Esophagus muscularis mucosa (tissue), 4 donors: ENCODE data around the gene RP9. TPM values are rescaled to one million over a fixed set of nuclear protein-coding genes. Genes with fewer than 3 reads are reported as not detected.

Source experiments
- DNase-seq: peaks from one replicate; pipeline ENCODE4 v3.0.0-alpha.2; 2017; ENCODE audit errors: extremely low spot score
- H3K27ac ChIP-seq, 4 donors: fragments of 200-600 bp; sonication (generic); replicated peaks in 1 of 4; 1 replicate in 3 of 4; 2 replicates in 1 of 4; pipeline ENCODE4 v1.5.1; 2016 to 2019; ENCODE audit warnings: mild to moderate bottlenecking in 1 of 4
- H3K27me3 ChIP-seq, 4 donors: fragments of 200-600 bp; sonication (generic); one replicate each; pipeline versions ENCODE4 v1.5.1 to v1.6.0; 2016 to 2019
- H3K36me3 ChIP-seq, 4 donors: fragments of 200-600 bp; sonication (generic); one replicate each; pipeline ENCODE4 v1.5.1; 2016 to 2019
- H3K4me1 ChIP-seq, 4 donors: fragments of 200-600 bp; sonication (generic); one replicate each; pipeline ENCODE4 v1.5.1; 2016 to 2019
- H3K4me3 ChIP-seq, 4 donors: fragments of 200-600 bp; sonication (generic); 1 replicate in 2 of 4; 2 replicates in 2 of 4; pipeline ENCODE4 v1.5.1; 2016 to 2019; ENCODE audit warnings: mild to moderate bottlenecking in 4 of 4, moderate library complexity in 1 of 4
- H3K9me3 ChIP-seq, 4 donors: fragments of 200-600 bp; sonication (generic); 1 replicate in 3 of 4; 2 replicates in 1 of 4; pipeline ENCODE4 v1.5.1; 2016 to 2019
- EP300 ChIP-seq: sonication (generic); formaldehyde crosslinking; IDR thresholded peaks from one replicate; pipeline ENCODE4 v1.6.1; 2017; ENCODE audit warnings: antibody characterized with exemption
- POLR2A ChIP-seq: fragments of 450-650 bp; IDR thresholded peaks from one replicate; pipeline ENCODE4 v1.6.1; 2017; ENCODE audit warnings: antibody characterized with exemption, moderate library complexity, mild to moderate bottlenecking, low read depth
- POLR2AphosphoS5 ChIP-seq, 2 donors: sonication (generic); formaldehyde crosslinking; IDR thresholded peaks; one replicate each; pipeline ENCODE4 v1.6.1; 2017; ENCODE audit warnings: antibody characterized with exemption in 2 of 2
- WGBS: methylation state at CpG from one replicate; pipeline ENCODE4 v1.1.5; 2018; 5-methylcytosine and 5-hydroxymethylcytosine counted together
- intact Hi-C: fragments of 100-400 bp; cut with DNase I; formaldehyde crosslinking; loops from one replicate; pipeline ENCODE4 v1.15.1; 2023
- total RNA-seq, 4 donors: library from RNA; depleted of rRNA; stranded (reverse); fragments of >200 nt; gene quantifications; one replicate each; pipeline versions ENCODE4 v1.1.0 to v1.2.1, GENCODE V29; 2016
- TF ChIP-seq, protein P1 (sequence below), 3 experiments: fragments of 200-600 bp in 2 of 3; fragments of 450-650 bp in 1 of 3; sonication (generic) in 2 of 3; IDR thresholded peaks; one replicate each; pipeline ENCODE4 v1.5.1; 2017 to 2019; ENCODE audit warnings: antibody characterized with exemption in 3 of 3, mild to moderate bottlenecking in 2 of 3, moderate library complexity in 1 of 3

RP9 gene, protein sequence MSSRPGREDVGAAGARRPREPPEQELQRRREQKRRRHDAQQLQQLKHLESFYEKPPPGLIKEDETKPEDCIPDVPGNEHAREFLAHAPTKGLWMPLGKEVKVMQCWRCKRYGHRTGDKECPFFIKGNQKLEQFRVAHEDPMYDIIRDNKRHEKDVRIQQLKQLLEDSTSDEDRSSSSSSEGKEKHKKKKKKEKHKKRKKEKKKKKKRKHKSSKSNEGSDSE
- 10 to 100 TPM in 2 of 4 donors, 1 to 10 TPM in 2; 7.6 to 11.5 (median 10.1) TPM for total RNA-seq

DNA sequence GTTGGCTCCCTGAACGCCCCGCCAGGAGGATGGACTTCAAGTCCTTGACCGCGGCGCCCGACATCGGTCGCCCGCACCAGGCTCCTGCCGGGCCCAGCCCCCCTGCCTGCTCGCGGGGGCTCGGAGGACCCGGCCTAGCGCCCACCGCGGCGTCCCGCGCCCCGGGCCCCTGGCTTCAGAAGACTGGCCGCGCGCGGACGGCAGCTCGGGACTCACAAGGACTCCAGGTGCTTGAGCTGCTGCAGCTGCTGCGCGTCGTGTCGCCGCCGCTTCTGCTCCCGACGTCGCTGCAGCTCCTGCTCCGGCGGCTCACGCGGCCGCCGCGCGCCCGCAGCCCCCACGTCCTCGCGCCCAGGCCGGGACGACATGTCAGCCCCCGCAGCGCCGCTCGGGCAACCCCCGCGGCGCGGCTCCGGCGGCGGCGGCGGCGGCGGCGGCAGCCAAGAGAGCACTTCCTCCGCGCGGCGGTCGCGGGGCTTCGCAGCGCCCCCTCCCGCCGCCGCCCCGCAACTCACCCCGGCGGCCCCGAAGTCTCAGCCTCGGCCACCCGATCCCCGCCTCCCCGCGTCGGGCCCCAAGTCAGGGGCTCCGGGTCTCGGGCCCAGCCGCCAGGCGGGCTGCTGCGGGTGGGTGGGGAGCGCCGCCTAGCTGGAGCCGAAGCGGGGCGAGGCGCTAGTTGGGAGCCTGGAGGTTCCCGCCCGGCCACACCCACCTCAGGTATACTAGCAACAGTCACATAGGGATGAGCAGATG lies at the start of gene RP9:
TSS of gene RP9 (minus strand) at position 400 of the 753 bp plus-strand sequence. CDS start at position 368, 32 bp downstream.
- Histone ChIP-seq H3K27me3 (no peaks in the 10 kb centered on the region), H3K4me3 (peak within 1 kb of the TSS; percentile 97 to 99 (median 98)), H3K27ac (peak within 1 kb of the TSS; percentile 80 to 89 (median 85)), H3K9me3 (no peaks in the 10 kb centered on the region), H3K36me3 (no peaks in the 10 kb centered on the region), H3K4me1 (peaks cover 36 to 44% (median 42%) of the 10 kb centered on the region in 4 donors)
- TF ChIP-seq EP300 (no peak), POLR2AphosphoS5 (IDR thresholded peaks at IDR 0.05) (no peak)
- TF ChIP-seq, protein P1, sequence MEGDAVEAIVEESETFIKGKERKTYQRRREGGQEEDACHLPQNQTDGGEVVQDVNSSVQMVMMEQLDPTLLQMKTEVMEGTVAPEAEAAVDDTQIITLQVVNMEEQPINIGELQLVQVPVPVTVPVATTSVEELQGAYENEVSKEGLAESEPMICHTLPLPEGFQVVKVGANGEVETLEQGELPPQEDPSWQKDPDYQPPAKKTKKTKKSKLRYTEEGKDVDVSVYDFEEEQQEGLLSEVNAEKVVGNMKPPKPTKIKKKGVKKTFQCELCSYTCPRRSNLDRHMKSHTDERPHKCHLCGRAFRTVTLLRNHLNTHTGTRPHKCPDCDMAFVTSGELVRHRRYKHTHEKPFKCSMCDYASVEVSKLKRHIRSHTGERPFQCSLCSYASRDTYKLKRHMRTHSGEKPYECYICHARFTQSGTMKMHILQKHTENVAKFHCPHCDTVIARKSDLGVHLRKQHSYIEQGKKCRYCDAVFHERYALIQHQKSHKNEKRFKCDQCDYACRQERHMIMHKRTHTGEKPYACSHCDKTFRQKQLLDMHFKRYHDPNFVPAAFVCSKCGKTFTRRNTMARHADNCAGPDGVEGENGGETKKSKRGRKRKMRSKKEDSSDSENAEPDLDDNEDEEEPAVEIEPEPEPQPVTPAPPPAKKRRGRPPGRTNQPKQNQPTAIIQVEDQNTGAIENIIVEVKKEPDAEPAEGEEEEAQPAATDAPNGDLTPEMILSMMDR (IDR thresholded peaks at IDR 0.05), result peak; percentile 63 to 75 (median 67)
- DNase-seq, result no peak
- WGBS, result 0% methylated on average over 15 of the region's 100 CpGs
- intact Hi-C loops, result loop anchor here (2.0 to 10.0 kb wide), 3 partner anchors 44 to 304 kb away; no protein-coding TSS in a partner anchor

DNA sequence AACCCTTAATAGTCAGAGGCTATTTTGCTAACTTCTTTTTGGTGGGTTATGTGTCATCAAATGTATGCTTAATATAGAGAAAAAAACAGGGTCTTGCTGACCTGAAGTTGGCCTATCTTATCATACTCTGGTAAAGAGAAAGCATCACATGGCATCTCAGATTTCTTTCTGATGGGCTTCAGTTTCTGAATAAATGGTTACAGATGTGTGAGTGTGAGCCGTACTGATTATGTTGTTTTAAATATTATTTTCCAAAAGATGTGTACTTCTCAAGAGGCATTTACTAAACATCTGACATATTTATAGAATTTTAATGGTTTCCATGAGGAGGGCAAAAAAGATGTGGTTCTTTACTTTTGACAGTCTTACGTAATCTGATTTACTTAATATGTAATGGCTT lies 48.6 kb upstream of the RP9 start:
- H3K4me3 ChIP-seq, result no peak overlapping the region
- intact Hi-C loops, result no loop called here
- no peak for TF ChIP-seq POLR2A
- TF ChIP-seq POLR2AphosphoS5 (IDR thresholded peaks at IDR 0.05), result no peak
- TF ChIP-seq, protein P1 (IDR thresholded peaks at IDR 0.05), result no peak
- TF ChIP-seq EP300, result no peak
- H3K4me1 ChIP-seq, result peaks cover 0 to 17% (median 15%) of the 10 kb centered on the region in 4 donors
- WGBS, result 43% methylated on average over 2 of the region's 2 CpGs
- no peak for DNase-seq
- H3K36me3 ChIP-seq, result peaks cover 0 to 12% (median 6%) of the 10 kb centered on the region in 4 donors
- H3K9me3 ChIP-seq, result no peaks in the 10 kb centered on the region
- peak overlapping the region; percentile 0 to 48 (median 11) for H3K27ac ChIP-seq
- no peaks in the 10 kb centered on the region for H3K27me3 ChIP-seq

DNA sequence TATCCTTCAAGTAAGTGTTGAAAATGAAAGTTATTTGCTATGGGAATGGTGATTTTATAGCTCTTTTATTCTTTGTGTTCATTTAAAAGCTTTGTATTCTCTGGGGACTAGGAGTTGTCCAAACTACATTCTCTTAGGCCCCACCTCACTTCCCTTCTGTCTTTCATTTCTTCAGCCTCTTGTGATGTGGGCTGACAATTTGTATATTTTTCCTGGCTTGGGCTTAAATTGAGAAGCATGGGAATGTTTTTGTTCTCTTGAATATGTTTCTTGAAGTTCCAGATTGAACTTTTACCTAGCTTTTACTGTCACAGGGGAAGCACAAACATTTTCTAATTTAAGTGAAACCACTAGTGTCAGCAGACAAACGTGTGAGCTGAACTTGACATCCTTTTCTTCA lies 48.1 kb upstream of the RP9 start:
- TF ChIP-seq POLR2A (no peak), EP300 (no peak), POLR2AphosphoS5 (IDR thresholded peaks at IDR 0.05) (no peak)
- TF ChIP-seq, protein P1 (IDR thresholded peaks at IDR 0.05), result no peak
- WGBS, result 17% methylated on average over 1 of the region's 1 CpG
- H3K27ac ChIP-seq, result peak overlapping the region; percentile 0 to 48 (median 11)
- H3K36me3 ChIP-seq, result peaks cover 0 to 12% (median 6%) of the 10 kb centered on the region in 4 donors
- H3K4me3 ChIP-seq, result no peak overlapping the region
- H3K27me3 ChIP-seq, result no peaks in the 10 kb centered on the region
- H3K4me1 ChIP-seq, result peaks cover 0 to 17% (median 15%) of the 10 kb centered on the region in 4 donors
- DNase-seq, result no peak
- H3K9me3 ChIP-seq, result no peaks in the 10 kb centered on the region
- intact Hi-C loops, result no loop called here

DNA sequence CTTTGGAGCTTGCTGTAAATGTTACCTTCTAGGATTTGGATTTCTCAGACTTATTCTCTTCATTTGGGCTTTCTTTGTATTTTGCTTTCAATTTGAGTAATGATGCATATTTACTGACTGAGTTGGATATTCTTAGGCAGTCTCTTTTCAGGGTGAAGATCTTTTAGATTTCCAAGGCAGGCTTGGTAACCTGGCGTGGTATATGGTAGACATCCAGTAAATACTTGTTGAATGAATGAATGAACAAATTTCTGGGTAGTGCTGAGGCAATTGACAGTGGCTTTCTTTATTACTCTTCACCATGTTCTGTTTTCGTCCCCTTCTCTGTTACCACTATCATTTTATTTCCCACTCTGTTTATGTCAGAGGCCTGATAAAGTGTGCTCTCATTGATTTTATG lies 47.2 kb upstream of the RP9 start:
- 100% methylated on average over 2 of the region's 2 CpGs for WGBS
- H3K27ac ChIP-seq, result peak overlapping the region in 1 of 4 donors; percentile 5
- no peaks in the 10 kb centered on the region for H3K9me3 ChIP-seq
- H3K4me1 ChIP-seq, result peaks cover 0 to 17% (median 15%) of the 10 kb centered on the region in 4 donors
- H3K4me3 ChIP-seq, result no peak overlapping the region
- H3K27me3 ChIP-seq, result no peaks in the 10 kb centered on the region
- peaks cover 0 to 12% (median 6%) of the 10 kb centered on the region in 4 donors for H3K36me3 ChIP-seq
- TF ChIP-seq POLR2AphosphoS5 (IDR thresholded peaks at IDR 0.05), result no peak
- TF ChIP-seq, protein P1 (IDR thresholded peaks at IDR 0.05), result no peak
- no peak for TF ChIP-seq POLR2A
- TF ChIP-seq EP300, result no peak
- intact Hi-C loops, result no loop called here
- no peak for DNase-seq
